OCI-LY1 (cell line): ENCODE results near the gene EN2.

ENCODE experiments used
- EZH2 ChIP-seq: fragments of 200-600 bp; sonication (generic), shearing (Covaris generic); IDR thresholded peaks from 2 replicates; pipeline ENCODE4 v1.8.0; 2017; ENCODE audit warnings: borderline replicate concordance, mixed run types, mild to moderate bottlenecking, antibody characterized with exemption, low read length, moderate library complexity, mixed read lengths
- TF ChIP-seq, protein P1 (sequence below): fragments of 200-600 bp; sonication (generic), shearing (Covaris generic); IDR thresholded peaks from 2 replicates; pipeline ENCODE4 v1.5.1; 2017; ENCODE audit warnings: mild to moderate bottlenecking, antibody characterized with exemption, low read length, moderate library complexity, mixed read lengths

DNA sequence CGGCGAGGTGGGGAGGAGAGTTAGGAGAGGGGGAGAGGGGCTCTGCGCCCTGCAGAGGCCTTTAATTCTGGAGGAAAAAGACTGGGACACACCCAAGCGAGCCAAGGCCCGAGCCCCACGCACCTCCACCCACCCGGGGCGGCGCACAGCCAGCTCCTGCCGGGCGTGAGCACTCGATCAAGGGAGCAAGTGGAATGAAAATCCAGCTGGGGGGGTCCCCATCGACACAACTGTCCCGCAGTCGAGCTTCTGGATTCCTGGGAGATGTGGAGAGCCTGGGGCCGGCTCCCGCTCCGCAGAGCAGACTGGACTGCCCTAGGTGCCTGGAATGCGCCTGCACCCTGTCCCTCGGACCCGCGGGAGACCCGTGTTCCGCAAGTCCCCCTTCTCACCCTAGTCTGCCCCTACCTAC is 7.4 kb upstream of the EN2 start:
- TF ChIP-seq EZH2, result no peak
- TF ChIP-seq, protein P1, sequence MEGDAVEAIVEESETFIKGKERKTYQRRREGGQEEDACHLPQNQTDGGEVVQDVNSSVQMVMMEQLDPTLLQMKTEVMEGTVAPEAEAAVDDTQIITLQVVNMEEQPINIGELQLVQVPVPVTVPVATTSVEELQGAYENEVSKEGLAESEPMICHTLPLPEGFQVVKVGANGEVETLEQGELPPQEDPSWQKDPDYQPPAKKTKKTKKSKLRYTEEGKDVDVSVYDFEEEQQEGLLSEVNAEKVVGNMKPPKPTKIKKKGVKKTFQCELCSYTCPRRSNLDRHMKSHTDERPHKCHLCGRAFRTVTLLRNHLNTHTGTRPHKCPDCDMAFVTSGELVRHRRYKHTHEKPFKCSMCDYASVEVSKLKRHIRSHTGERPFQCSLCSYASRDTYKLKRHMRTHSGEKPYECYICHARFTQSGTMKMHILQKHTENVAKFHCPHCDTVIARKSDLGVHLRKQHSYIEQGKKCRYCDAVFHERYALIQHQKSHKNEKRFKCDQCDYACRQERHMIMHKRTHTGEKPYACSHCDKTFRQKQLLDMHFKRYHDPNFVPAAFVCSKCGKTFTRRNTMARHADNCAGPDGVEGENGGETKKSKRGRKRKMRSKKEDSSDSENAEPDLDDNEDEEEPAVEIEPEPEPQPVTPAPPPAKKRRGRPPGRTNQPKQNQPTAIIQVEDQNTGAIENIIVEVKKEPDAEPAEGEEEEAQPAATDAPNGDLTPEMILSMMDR, result no peak
